Gastroesophageal sphincter (tissue), 3 donors: Measurements from ENCODE around the gene RAP1B.

Experiments
- CTCF ChIP-seq, 4 experiments: fragments of 200-600 bp in 2 of 4; fragments of 450-650 bp in 2 of 4; sonication (generic) in 1 of 4; IDR thresholded peaks; one replicate each; pipeline ENCODE4 v1.5.1; 2017 to 2019; ENCODE audit warnings: antibody characterized with exemption in 4 of 4, mild to moderate bottlenecking in 2 of 4, moderate library complexity in 2 of 4
- EP300 ChIP-seq: sonication (generic); formaldehyde crosslinking; IDR thresholded peaks from one replicate; pipeline ENCODE4 v1.6.1; 2017; ENCODE audit warnings: antibody characterized with exemption, mild to moderate bottlenecking
- POLR2A ChIP-seq, 2 donors: fragments of 450-650 bp; IDR thresholded peaks; one replicate each; pipeline ENCODE4 v1.6.1; 2017; ENCODE audit warnings: antibody characterized with exemption in 2 of 2, mild to moderate bottlenecking in 2 of 2, moderate library complexity in 1 of 2
- POLR2AphosphoS5 ChIP-seq: sonication (generic); formaldehyde crosslinking; IDR thresholded peaks from one replicate; pipeline ENCODE4 v1.6.1; 2017; ENCODE audit warnings: antibody characterized with exemption

GRCh38 chr12:68572661-68573060, 38.0 kb upstream of the RAP1B start:
- no peak for TF ChIP-seq CTCF (IDR thresholded peaks at IDR 0.05)
- no peak for TF ChIP-seq POLR2AphosphoS5
- TF ChIP-seq EP300: no peak
- no peak for TF ChIP-seq POLR2A (IDR thresholded peaks at IDR 0.05)
